KG1 (cell line): ENCODE results near the gene PKD1L1.
"Not testable (repeated sequence)": the region's sequence is repeated elsewhere in the genome, so short reads cannot be mapped to it uniquely, and the experiment has no call there.

Experiments
- DNase-seq: peaks from one replicate; lab custom pipeline; 2025; lab: John Stamatoyannopoulos, UW

PKD1L1 gene

GRCh38 chr7:47818796-47819606 lies 129.3 kb downstream of the PKD1L1 start:
- peak; percentile 44 for DNase-seq

- no peak for DNase-seq
Measured at GRCh38 chr7:47817917-47818316, 130.3 kb downstream of the PKD1L1 start.

DNA sequence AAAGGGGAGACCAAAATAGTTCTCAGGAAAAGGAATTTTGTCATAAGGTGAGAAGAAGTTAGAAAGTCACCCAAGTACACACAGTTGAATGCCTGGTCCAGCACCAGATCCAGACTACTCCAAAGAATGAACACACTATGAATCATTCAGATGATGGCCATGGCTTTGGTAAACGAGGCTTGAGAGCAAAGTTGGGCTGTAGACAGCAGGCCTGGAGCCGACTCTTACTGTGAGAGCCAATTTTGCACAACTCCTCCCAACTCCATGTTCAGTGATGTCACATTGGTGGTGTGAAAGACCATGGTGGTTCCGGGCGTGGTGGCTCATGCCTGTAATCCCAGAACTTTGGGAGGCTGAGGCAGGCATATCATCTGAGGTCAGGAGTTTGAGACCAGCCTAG lies 131.6 kb downstream of the PKD1L1 start:
- DNase-seq, result no peak

DNA sequence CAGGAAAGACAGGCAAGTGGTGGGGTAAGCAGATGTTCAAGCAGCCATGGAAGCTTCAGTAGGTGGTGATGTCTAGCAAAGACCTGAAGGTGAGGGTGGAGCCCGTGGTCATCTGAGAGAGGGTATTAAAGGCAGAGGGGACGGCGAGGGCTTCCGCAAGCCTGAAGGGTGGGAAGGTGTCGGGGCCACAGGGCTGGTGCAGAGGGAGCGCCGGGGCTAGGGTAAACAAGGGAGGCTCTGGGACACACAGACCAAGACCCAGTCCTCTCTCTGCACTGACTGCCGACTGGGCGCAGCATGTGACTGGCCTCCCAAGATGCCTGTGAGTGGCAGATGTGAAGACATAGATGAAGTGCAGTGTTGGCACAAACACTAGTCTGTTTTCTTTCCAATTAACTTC lies 132.4 kb downstream of the PKD1L1 start:
- no peak for DNase-seq

DNA sequence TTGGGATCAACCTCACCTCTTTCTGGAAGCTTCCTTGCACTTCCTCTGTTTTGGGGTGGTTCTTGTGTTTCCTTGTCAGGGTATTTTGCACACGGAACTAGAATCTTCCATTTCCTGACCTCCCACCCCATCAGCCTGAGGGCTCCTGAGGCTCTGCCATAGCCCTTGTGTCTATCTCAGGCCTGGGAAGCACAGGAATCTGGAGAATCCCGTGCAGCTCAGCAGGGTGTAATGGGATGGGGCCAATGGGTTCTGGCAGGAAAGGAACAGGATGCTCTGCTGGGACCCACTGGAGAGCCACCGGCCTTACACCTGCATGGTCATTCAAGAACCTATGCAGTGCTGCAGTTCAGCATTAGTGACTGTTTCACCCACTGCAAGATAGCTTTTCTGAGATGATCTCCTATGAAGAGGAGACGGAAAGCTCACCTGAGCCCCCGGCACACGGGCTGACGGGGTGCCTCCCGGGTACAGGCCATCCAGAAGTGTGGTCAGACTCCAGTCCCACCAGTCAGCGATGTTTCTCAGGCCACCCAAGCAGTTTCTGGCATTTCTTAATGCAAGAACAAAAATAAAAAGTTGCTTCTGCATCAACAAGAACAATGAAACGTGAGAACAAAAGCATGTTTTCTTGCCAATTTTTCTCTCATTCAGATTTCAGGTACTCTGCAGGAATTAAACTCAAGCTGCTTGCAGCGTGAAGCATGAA lies 133.2 kb downstream of the PKD1L1 start:
- no peak for DNase-seq

DNA sequence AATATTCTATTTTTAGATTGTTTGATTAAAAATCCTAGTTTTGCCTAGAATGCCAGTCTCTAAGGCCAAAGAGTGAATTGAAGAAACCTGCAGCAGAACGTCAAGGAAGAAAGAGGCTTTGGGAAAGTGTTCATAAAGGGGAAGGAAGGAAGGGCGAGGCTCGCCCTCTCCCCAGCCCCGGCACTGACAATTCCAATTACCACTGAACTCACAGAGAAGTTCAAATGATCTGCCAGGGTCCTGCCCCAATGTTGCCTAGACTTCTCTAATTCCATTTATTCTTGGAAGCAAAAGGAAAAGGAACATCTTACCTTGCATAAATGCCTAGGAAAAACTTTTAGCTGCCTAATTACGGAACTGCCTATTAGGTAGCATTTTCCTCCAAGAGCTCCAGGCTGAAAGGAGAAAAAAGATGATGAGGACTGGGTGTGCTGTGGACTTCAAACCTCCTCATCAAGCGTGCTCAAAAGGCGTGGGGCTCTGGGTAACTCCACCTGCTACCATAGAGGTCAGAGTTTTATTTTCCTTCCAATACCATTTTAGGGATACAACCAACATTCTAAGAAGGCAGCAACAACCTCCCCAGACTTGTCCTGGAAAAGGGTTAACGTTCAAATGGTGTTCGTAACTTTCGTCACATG lies 134.5 kb downstream of the PKD1L1 start:
- DNase-seq, result no peak

DNA sequence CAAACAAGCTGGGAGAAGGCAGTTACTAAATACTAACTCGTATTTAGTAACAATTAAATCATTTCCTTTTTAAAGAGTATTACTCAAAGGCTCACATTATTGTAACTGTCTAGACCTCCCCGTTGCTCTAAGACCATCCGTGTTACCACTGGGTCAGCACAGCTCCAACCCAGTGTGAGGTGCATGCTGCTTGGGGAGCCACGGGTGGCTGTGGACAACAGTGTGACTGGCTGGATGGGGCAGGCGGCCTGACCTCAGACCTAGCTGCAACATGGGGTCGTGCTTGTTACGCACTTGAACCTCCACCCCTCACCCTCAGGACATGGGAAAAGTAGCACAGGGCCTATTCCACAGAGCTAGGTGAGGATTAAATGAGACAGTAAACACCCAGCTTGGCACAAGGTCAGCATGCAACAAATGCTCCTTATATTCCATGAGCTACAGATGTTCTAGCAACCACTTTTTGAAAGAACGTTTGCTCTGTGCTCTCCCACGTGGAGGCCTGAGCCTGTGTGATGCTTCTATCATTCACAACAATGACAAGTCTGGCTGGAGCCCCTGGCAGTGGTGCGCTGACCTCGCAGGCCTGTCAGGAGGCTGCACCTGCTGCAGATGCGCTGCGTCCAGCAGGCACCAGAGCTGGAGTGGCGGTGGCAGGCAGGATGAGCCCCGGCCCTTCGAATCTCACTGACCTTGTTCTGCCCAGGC lies 135.7 kb downstream of the PKD1L1 start:
- no peak for DNase-seq

- no peak for DNase-seq
Measured at GRCh38 chr7:47811632-47812380, 136.5 kb downstream of the PKD1L1 start.

GRCh38 chr7:47809387-47809786 lies 138.9 kb downstream of the PKD1L1 start:
- DNase-seq, result no peak

- no peak for DNase-seq
Measured at GRCh38 chr7:47808321-47808720, 139.9 kb downstream of the PKD1L1 start.

DNA sequence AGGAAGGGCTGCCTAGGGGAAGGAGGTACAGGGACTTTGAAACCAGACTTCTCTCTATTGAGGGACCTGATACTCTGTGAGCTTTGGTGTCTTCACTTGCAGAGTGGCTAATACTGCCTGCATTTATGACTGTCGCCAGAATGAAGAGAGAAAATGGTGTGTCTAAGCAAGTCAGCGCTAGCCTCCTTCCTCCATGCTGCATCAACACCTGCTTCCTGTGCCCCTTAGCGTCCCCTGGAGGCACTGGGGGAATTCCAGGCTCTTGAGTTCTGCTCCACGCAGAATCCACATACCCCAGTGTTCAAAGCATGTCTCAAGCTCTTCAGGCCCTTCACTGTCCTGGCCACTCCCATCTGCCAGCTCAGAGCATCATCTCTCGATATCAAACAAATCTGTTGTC lies 140.5 kb downstream of the PKD1L1 start:
- DNase-seq, result no peak

DNA sequence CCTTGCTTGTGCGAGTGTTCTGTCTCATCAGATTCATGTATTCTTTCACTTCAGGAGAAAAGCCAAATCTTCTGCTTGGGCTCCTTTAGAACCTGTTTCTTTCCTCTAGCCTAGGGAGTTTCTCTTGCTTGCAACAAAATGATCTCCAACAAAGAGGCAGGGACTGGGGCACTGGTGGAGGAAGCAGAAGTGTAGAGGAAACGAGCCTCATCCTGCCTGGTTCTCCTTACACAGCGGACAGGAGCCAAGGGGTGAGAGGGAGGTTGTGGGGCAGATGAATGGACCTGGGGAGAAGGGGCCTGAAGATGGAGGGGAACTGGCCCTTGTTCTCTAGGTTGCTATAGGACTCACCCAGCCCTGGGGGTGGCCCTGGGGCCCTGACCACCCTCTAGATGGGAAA lies 141.1 kb downstream of the PKD1L1 start:
- no peak for DNase-seq

GRCh38 chr7:47806701-47807103 lies 141.6 kb downstream of the PKD1L1 start:
- no peak for DNase-seq

DNA sequence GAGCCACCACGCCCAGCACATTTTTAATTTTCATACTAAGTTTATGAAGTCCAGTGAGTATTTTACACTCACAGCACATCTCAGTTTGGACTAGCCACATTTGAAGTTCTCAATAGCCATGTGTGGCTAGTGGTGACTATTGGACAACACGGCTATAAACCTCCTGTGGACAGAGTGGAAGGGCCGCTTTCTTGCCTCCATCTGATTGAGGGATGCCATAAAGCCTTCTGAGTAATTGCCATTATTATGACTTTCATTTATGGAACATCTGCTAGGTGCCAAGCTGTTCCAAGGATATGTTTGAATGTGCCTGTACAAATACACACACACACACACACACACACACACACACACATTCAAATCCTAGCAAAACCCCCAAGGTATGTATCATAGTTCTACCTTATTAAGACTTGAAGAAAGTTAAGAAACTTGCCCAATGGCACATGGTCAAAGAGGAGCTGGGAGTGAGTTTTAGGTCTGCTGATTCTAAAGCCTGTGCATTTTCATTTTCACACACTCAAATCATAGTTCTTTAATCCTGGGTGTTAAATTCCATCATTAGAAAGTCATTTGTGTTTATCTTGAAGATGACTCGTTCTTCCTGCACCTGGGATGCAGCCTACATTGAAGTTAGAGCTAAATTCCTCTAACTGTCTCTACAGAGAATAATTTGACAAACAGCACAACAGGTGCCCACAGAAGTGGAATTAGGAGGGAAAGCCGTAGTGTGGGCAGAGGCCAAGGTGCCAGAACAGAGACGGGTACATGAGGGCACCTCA lies 143.3 kb downstream of the PKD1L1 start:
- no peak for DNase-seq

- no peak for DNase-seq
Measured at GRCh38 chr7:47803846-47804245, 144.4 kb downstream of the PKD1L1 start.

GRCh38 chr7:47803025-47803424 lies 145.2 kb downstream of the PKD1L1 start:
- DNase-seq, result no peak

GRCh38 chr7:47801423-47801822 lies 146.8 kb downstream of the PKD1L1 start:
- DNase-seq, result no peak

DNA sequence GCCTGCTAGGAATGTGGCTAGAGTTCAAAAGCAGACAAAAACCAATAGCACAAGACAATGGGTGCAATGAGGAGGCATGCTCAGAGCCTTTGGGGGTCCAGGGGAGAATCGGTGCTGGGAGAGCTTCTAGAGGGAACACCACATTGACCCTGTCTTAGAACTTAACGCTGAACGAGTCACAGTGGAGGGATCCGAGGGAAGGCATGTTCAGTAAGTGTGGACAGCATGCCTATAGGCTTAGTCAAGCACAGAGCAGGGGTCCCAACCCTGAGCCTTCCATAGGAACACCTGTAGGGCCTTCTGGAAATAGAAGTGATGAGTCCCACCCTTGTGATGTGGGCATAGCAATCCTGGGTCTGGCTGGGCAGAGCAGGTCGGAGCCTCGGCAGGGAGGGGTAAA lies 148.7 kb downstream of the PKD1L1 start:
- DNase-seq, result no peak

GRCh38 chr7:47796347-47796746 lies 151.9 kb downstream of the PKD1L1 start:
- DNase-seq, result no peak

GRCh38 chr7:47795631-47796030 lies 152.6 kb downstream of the PKD1L1 start:
- DNase-seq, result no peak

DNA sequence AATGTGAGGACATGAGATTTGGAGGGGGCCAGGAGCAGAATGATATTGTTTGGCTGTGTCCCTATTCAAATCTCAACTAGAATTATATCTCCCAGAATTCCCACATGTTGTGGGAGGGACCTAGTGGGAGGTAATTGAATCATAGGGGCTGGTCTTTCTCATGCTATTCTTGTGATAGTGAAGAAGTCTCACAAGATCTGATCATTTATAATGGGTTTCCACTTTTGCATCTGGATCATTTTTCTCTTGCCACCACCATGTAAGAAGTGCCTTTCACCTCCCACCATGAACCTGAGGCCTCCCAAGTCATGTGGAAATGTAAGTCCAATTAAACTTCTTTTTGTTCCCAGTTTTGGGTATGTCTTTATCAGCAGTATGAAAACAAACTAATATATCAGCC lies 153.1 kb downstream of the PKD1L1 start:
- DNase-seq, result not testable (repeated sequence)
